H9 (cell line): ENCODE data around the gene BIK. TPM values are rescaled to one million over a fixed set of nuclear protein-coding genes. Genes with fewer than 3 reads are reported as not detected.

Source experiments
- DNase-seq: peaks from one replicate; pipeline ENCODE4 v3.0.0-alpha.2; 2017
- H2AFZ ChIP-seq: one replicate; pipeline ENCODE4 v1.6.1; 2013; ENCODE audit warnings: mild to moderate bottlenecking, low read length, control low read depth, moderate library complexity
- H2AK5ac ChIP-seq: 2 replicates; pipeline ENCODE4 v1.6.1; 2013; ENCODE audit warnings: low read length, control low read depth, mixed read lengths; ENCODE audit not compliant: insufficient read length
- H2BK120ac ChIP-seq: one replicate; pipeline ENCODE4 v1.6.1; 2013; ENCODE audit warnings: low read depth, mild to moderate bottlenecking, low read length, control low read depth, inconsistent platforms; ENCODE audit not compliant: poor library complexity, severe bottlenecking
- H2BK12ac ChIP-seq: 2 replicates; pipeline ENCODE4 v1.6.1; 2013; ENCODE audit warnings: low read length, control low read depth, mixed read lengths, low read depth; ENCODE audit not compliant: insufficient read length
- H2BK15ac ChIP-seq: 2 replicates; pipeline ENCODE4 v1.6.1; 2013; ENCODE audit warnings: low read depth, low read length, control low read depth
- H2BK20ac ChIP-seq: one replicate; pipeline ENCODE4 v1.6.1; 2013; ENCODE audit warnings: low read depth, mild to moderate bottlenecking, low read length, control low read depth, inconsistent platforms; ENCODE audit not compliant: poor library complexity, severe bottlenecking
- H2BK5ac ChIP-seq: 2 replicates; pipeline ENCODE4 v1.6.1; 2013; ENCODE audit warnings: low read length, control low read depth, mixed read lengths; ENCODE audit not compliant: insufficient read length
- H3K14ac ChIP-seq: 2 replicates; pipeline ENCODE4 v1.6.1; 2013; ENCODE audit warnings: low read length, control low read depth; ENCODE audit not compliant: insufficient read depth
- H3K18ac ChIP-seq: 2 replicates; pipeline ENCODE4 v1.6.1; 2013; ENCODE audit warnings: low read depth, mild to moderate bottlenecking, mixed read lengths, low read length, control low read depth; ENCODE audit not compliant: insufficient read length
- H3K23ac ChIP-seq: 2 replicates; pipeline ENCODE4 v1.6.1; 2013; ENCODE audit warnings: low read length, control low read depth, mixed read lengths, low read depth; ENCODE audit not compliant: insufficient read length
- H3K23me2 ChIP-seq: 2 replicates; pipeline ENCODE4 v1.6.1; 2013; ENCODE audit warnings: low read depth, mild to moderate bottlenecking, mixed read lengths, low read length, control low read depth; ENCODE audit not compliant: insufficient read length, poor library complexity, severe bottlenecking
- H3K27ac ChIP-seq: 2 replicates; pipeline ENCODE4 v1.5.1; 2013; ENCODE audit warnings: low read length, control low read depth, mixed read lengths, low read depth; ENCODE audit not compliant: insufficient read length
- H3K27me3 ChIP-seq: 2 replicates; pipeline ENCODE4 v1.6.1; 2013; ENCODE audit warnings: low read length, control low read depth, inconsistent platforms; ENCODE audit not compliant: insufficient read depth
- H3K4ac ChIP-seq: 2 replicates; pipeline ENCODE4 v1.6.1; 2013; ENCODE audit warnings: low read depth, mild to moderate bottlenecking, control low read depth, inconsistent platforms, low read length, moderate library complexity
- H3K4me1 ChIP-seq: 2 replicates; pipeline ENCODE4 v1.6.1; 2013; ENCODE audit warnings: low read length, control low read depth, inconsistent platforms; ENCODE audit not compliant: insufficient read depth
- H3K4me2 ChIP-seq: 2 replicates; pipeline ENCODE4 v1.6.1; 2013; ENCODE audit warnings: low read length, control low read depth, mixed read lengths; ENCODE audit not compliant: insufficient read length, insufficient read depth
- H3K56ac ChIP-seq: 2 replicates; pipeline ENCODE4 v1.6.1; 2013; ENCODE audit warnings: low read depth, mild to moderate bottlenecking, mixed read lengths, low read length, control low read depth; ENCODE audit not compliant: insufficient read length
- H3K79me1 ChIP-seq: 2 replicates; pipeline ENCODE4 v1.6.1; 2013; ENCODE audit warnings: low read depth, mild to moderate bottlenecking, moderate library complexity, low read length, control low read depth, inconsistent platforms; ENCODE audit not compliant: insufficient read depth, poor library complexity, severe bottlenecking
- H3K79me2 ChIP-seq: 2 replicates; pipeline ENCODE4 v1.6.1; 2013; ENCODE audit warnings: low read length, control low read depth, inconsistent platforms; ENCODE audit not compliant: insufficient read depth
- H3K9ac ChIP-seq: 2 replicates; pipeline ENCODE4 v1.6.1; 2013; ENCODE audit warnings: low read length, control low read depth, mixed read lengths; ENCODE audit not compliant: insufficient read length; ENCODE audit errors: extremely low read depth
- H3K9me3 ChIP-seq: one replicate; pipeline ENCODE4 v1.6.1; 2013; ENCODE audit warnings: low read depth, low read length, inconsistent platforms; ENCODE audit not compliant: control insufficient read depth
- H3T11ph ChIP-seq: one replicate; pipeline ENCODE4 v1.6.1; 2013; ENCODE audit warnings: mild to moderate bottlenecking, low read length, control low read depth, inconsistent platforms
- H4K20me1 ChIP-seq: one replicate; pipeline ENCODE4 v1.6.1; 2013; ENCODE audit not compliant: control insufficient read depth, insufficient read length, insufficient read depth
- H4K5ac ChIP-seq: 2 replicates; pipeline ENCODE4 v1.6.1; 2013; ENCODE audit warnings: low read depth, mild to moderate bottlenecking, mixed read lengths, low read length, control low read depth; ENCODE audit not compliant: insufficient read length
- H4K8ac ChIP-seq: replicated peaks from 2 replicates; pipeline ENCODE4 v1.6.1; 2013; ENCODE audit warnings: low read length, control low read depth, mixed read lengths, low read depth; ENCODE audit not compliant: insufficient read length
- H4K91ac ChIP-seq: 2 replicates; pipeline ENCODE4 v1.6.1; 2013; ENCODE audit warnings: low read depth, mild to moderate bottlenecking, moderate library complexity, mixed read lengths, low read length, control low read depth; ENCODE audit not compliant: insufficient read length
- H3K27ac Mint-ChIP-seq, 3 experiments: 2 replicates in 2 of 3; 3 replicates in 1 of 3; pipeline ENCODE4 v1.8.0; 2020 to 2021; ENCODE audit warnings: mixed read lengths in 3 of 3, mild to moderate bottlenecking in 1 of 3, moderate library complexity in 1 of 3
- H3K27me3 Mint-ChIP-seq: 2 replicates; pipeline ENCODE4 v1.8.0; 2021; ENCODE audit warnings: low read depth, mild to moderate bottlenecking, moderate library complexity, mixed read lengths
- H3K36me3 Mint-ChIP-seq, 3 experiments: 2 replicates in 2 of 3; 3 replicates in 1 of 3; pipeline ENCODE4 v1.8.0; 2020 to 2021; ENCODE audit warnings: low read depth in 3 of 3, mixed read lengths in 3 of 3; ENCODE audit not compliant: insufficient read depth in 1 of 3
- H3K4me1 Mint-ChIP-seq, 2 experiments: 2 replicates each; pipeline ENCODE4 v1.8.0; 2020; ENCODE audit warnings: mixed read lengths in 2 of 2
- H3K4me3 Mint-ChIP-seq, 2 experiments: 2 replicates in 1 of 2; 3 replicates in 1 of 2; pipeline ENCODE4 v1.8.0; 2020 to 2021; ENCODE audit warnings: mild to moderate bottlenecking in 2 of 2, mixed read lengths in 2 of 2, moderate library complexity in 1 of 2
- H3K9me3 Mint-ChIP-seq, 2 experiments: 2 replicates in 1 of 2; 3 replicates in 1 of 2; pipeline ENCODE4 v1.8.0; 2020; ENCODE audit warnings: mild to moderate bottlenecking in 2 of 2, mixed read lengths in 2 of 2, moderate library complexity in 1 of 2
- CTCF ChIP-seq: fragments of 200-600 bp; sonication (generic); conservative IDR thresholded peaks from 3 replicates; pipeline ENCODE4 v1.8.0; 2021; ENCODE audit warnings: antibody characterized with exemption, mild to moderate bottlenecking
- WGBS: extraction: QIAGEN DNeasy Blood & Tissue Kit; methylation state at CpG from one replicate; pipeline ENCODE4 v1.1.7; 2013; ENCODE audit warnings: missing lambda C conversion rate, low lambda C conversion rate, mixed read lengths; ENCODE audit not compliant: insufficient read length; ENCODE audit errors: extremely low coverage; 5-methylcytosine and 5-hydroxymethylcytosine counted together
- total RNA-seq: library from RNA; stranded (reverse); gene quantifications from 2 replicates; pipeline ENCODE4 v1.2.1, GENCODE V29; 2021

The BIK gene
- total RNA-seq, 1 experiment from 2014 or later: 8.3 TPM

- H3K36me3 Mint-ChIP-seq: peaks cover 5 to 13% (median 7%) of the 10 kb centered on the region in 3 experiments
Observed at GRCh38 chr22:43094551-43094950, 16.0 kb upstream of the BIK start.

More at GRCh38 chr22:43094551-43094950, 16.0 kb upstream of the BIK start:
- no peak overlapping the region for H2BK120ac ChIP-seq
- H2BK12ac ChIP-seq: no peak overlapping the region
- Mint-ChIP-seq H3K4me3 (no peak overlapping the region), H3K4me1 (peaks cover 2 to 21% of the 10 kb centered on the region in 2 experiments; a peak in 3 of 4 replicates), H3K27ac (no peak overlapping the region), H3K9me3 (peaks cover 13 to 18% of the 10 kb centered on the region in 2 experiments), H3K27me3 (peaks cover 2% of the 10 kb centered on the region; the same call in 1 of the 2 replicates)
- no peak for TF ChIP-seq CTCF
- H4K91ac ChIP-seq: no peak overlapping the region
- H3K4me1 ChIP-seq: no peaks in the 10 kb centered on the region
- H3K27ac ChIP-seq: no peak overlapping the region
- H3T11ph ChIP-seq: no peak overlapping the region
- WGBS: no CpG with 5 or more reads among the region's 4 CpGs
- no peak overlapping the region for H3K56ac ChIP-seq
- H4K8ac ChIP-seq: no peak overlapping the region
- H2BK15ac ChIP-seq: no peak overlapping the region
- no peaks in the 10 kb centered on the region for H3K79me2 ChIP-seq
- H3K27me3 ChIP-seq: no peaks in the 10 kb centered on the region
- H3K23me2 ChIP-seq: no peaks in the 10 kb centered on the region
- no peak overlapping the region for H2BK5ac ChIP-seq
- H3K9me3 ChIP-seq: no peaks in the 10 kb centered on the region
- H2AFZ ChIP-seq: no peak overlapping the region
- H3K79me1 ChIP-seq: no peaks in the 10 kb centered on the region
- no peak overlapping the region for H3K4ac ChIP-seq
- no peaks in the 10 kb centered on the region for H4K20me1 ChIP-seq
- H4K5ac ChIP-seq: no peak overlapping the region
- H3K18ac ChIP-seq: no peak overlapping the region
- no peak overlapping the region for H3K9ac ChIP-seq
- DNase-seq: no peak
- no peak overlapping the region for H3K4me2 ChIP-seq
- H3K14ac ChIP-seq: no peak overlapping the region
- no peak overlapping the region for H3K23ac ChIP-seq
- H2AK5ac ChIP-seq: no peak overlapping the region
- no peak overlapping the region for H2BK20ac ChIP-seq
